Activated CD4-positive, alpha-beta T cell treated with anti-CD3 and anti-CD28 coated beads, Interleukin-2, amount 10 ng/mL, durations not matched to agents 24 days and 14 days (primary cell): ENCODE results near the gene GYS1. TPM values are rescaled to one million over a fixed set of nuclear protein-coding genes. Genes with fewer than 3 reads are reported as not detected.

ENCODE experiments used
- DNase-seq: peaks from one replicate; pipeline ENCODE4 v3.0.0; 2022
- H3K27ac Mint-ChIP-seq: one replicate; pipeline ENCODE4 v1.8.0; 2022; ENCODE audit warnings: mild to moderate bottlenecking, mixed read lengths
- H3K27me3 Mint-ChIP-seq: one replicate; pipeline ENCODE4 v1.8.0; 2022; ENCODE audit warnings: mixed read lengths
- H3K36me3 Mint-ChIP-seq: one replicate; pipeline ENCODE4 v1.8.0; 2022; ENCODE audit warnings: low read depth, mild to moderate bottlenecking, mixed read lengths
- H3K4me1 Mint-ChIP-seq: one replicate; pipeline ENCODE4 v1.8.0; 2021; ENCODE audit warnings: mixed read lengths
- H3K4me3 Mint-ChIP-seq: one replicate; pipeline ENCODE4 v1.8.0; 2022; ENCODE audit warnings: mild to moderate bottlenecking, moderate library complexity, mixed read lengths
- H3K9me3 Mint-ChIP-seq: one replicate; pipeline ENCODE4 v1.8.0; 2021; ENCODE audit warnings: mixed read lengths
- intact Hi-C: fragments of 100-400 bp; cut with micrococcal nuclease; formaldehyde crosslinking; loops from one replicate; pipeline ENCODE4 v1.15.1; 2023
- total RNA-seq: library from RNA; stranded (reverse); gene quantifications from 2 replicates; pipeline ENCODE4 v1.2.3, GENCODE V29; 2022

GYS1 gene
- total RNA-seq, 1 donor from 2014 or later: 73.8 TPM

DNA sequence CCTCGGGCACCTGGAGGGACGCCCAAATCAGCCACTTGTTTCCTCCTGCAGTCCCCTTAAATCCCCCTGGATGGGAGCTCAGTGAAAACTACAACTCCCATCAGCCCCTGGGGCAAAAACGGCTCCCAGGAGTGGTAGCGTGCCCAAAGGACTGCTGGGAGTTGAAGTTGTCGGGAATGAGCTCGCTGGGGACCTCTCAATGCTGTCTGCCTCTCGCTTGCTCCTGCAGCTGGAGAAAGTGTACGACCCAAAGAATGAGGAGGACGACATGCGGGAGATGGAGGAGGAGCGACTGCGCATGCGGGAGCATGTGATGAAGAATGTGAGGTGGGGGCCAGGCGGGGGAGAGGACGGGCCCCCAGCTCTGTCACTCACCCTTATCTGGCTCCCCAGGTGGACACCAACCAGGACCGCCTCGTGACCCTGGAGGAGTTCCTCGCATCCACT lies 74.3 kb downstream of the GYS1 start:
- H3K9me3 Mint-ChIP-seq: no peaks in the 10 kb centered on the region
- H3K4me3 Mint-ChIP-seq: no peak overlapping the region
- H3K4me1 Mint-ChIP-seq: no peaks in the 10 kb centered on the region
- intact Hi-C loops: no loop called here
- peak; percentile 71 for DNase-seq
- H3K36me3 Mint-ChIP-seq: peaks cover 36% of the 10 kb centered on the region
- H3K27ac Mint-ChIP-seq: no peak overlapping the region
- H3K27me3 Mint-ChIP-seq: no peaks in the 10 kb centered on the region

Other genes starting within 250 kb of the GYS1 start
- 0.21 TPM in 1 of 2 replicates, not detected in the other for gene IZUMO1, start 246.4 kb downstream of the GYS1 start, total RNA-seq
- 0.23 and 0.26 TPM in 2 replicates for gene FUT1, start 240.7 kb downstream of the GYS1 start, total RNA-seq
- gene FGF21, start 237.8 kb downstream of the GYS1 start, total RNA-seq: not detected in 2 replicates
- 90.3 and 95.7 TPM in 2 replicates for gene BCAT2, start 182.3 kb downstream of the GYS1 start, total RNA-seq
- 0.44 and 0.47 TPM in 2 replicates for gene HSD17B14, start 156.8 kb downstream of the GYS1 start, total RNA-seq
- gene PLEKHA4, start 124.7 kb downstream of the GYS1 start, total RNA-seq: 1.8 and 1.9 TPM in 2 replicates
- 40.5 and 42.1 TPM in 2 replicates for gene PPP1R15A, start 120.9 kb downstream of the GYS1 start, total RNA-seq
- not detected in 2 replicates for gene TULP2, start 94.6 kb downstream of the GYS1 start, total RNA-seq
- 116 and 117 TPM in 2 replicates for gene NUCB1, start 93.0 kb downstream of the GYS1 start, total RNA-seq
- 0.35 TPM in 1 of 2 replicates, not detected in the other for gene DHDH, start 59.6 kb downstream of the GYS1 start, total RNA-seq
- gene BAX, start 38.4 kb downstream of the GYS1 start, total RNA-seq: 257 and 298 TPM in 2 replicates
- 696 and 697 TPM in 2 replicates for gene FTL, start 28.0 kb downstream of the GYS1 start, total RNA-seq
- gene RUVBL2, start 578 bp upstream of the GYS1 start, total RNA-seq: 190 and 195 TPM in 2 replicates
- gene LHB, start 23.8 kb upstream of the GYS1 start, total RNA-seq: not detected in 2 replicates
- not detected in 2 replicates for gene CGB3, start 31.0 kb upstream of the GYS1 start, total RNA-seq
- gene CGB2, start 38.6 kb upstream of the GYS1 start, total RNA-seq: not detected in 2 replicates
- gene CGB1, start 43.6 kb upstream of the GYS1 start, total RNA-seq: not detected in 2 replicates
- gene CGB5, start 50.5 kb upstream of the GYS1 start, total RNA-seq: not detected in 2 replicates
- not detected in 2 replicates for gene CGB8, start 55.8 kb upstream of the GYS1 start, total RNA-seq
- not detected in 2 replicates for gene CGB7, start 64.4 kb upstream of the GYS1 start, total RNA-seq
- not detected in 2 replicates for gene NTF4, start 71.5 kb upstream of the GYS1 start, total RNA-seq
- not detected in 2 replicates for gene KCNA7, start 79.4 kb upstream of the GYS1 start, total RNA-seq
- 270 and 281 TPM in 2 replicates for gene SNRNP70, start 92.1 kb upstream of the GYS1 start, total RNA-seq
- 5.4 and 6.0 TPM in 2 replicates for gene LIN7B, start 121.1 kb upstream of the GYS1 start, total RNA-seq
- gene C19orf73, start 125.8 kb upstream of the GYS1 start, total RNA-seq: 2.0 and 2.5 TPM in 2 replicates
- 4.5 and 5.0 TPM in 2 replicates for gene PPFIA3, start 126.2 kb upstream of the GYS1 start, total RNA-seq
- not detected in 2 replicates for gene HRC, start 162.1 kb upstream of the GYS1 start, total RNA-seq
- gene TRPM4, start 164.5 kb upstream of the GYS1 start, total RNA-seq: 1.4 and 1.8 TPM in 2 replicates